Nasal cavity respiratory epithelium epithelial cell of viscerocranial mucosa (primary cell): ENCODE measurements around the gene TRIM63. TPM values are rescaled to one million over a fixed set of nuclear protein-coding genes. Genes with fewer than 3 reads are reported as not detected.

Experiments
- total RNA-seq: library from RNA; depleted of rRNA; stranded (reverse); fragments of >200 nt; gene quantifications from 2 replicates; pipeline ENCODE4 v1.2.3, GENCODE V29; 2014

TRIM63 gene
- 0.07 and 0.68 TPM in 2 replicates for total RNA-seq

DNA sequence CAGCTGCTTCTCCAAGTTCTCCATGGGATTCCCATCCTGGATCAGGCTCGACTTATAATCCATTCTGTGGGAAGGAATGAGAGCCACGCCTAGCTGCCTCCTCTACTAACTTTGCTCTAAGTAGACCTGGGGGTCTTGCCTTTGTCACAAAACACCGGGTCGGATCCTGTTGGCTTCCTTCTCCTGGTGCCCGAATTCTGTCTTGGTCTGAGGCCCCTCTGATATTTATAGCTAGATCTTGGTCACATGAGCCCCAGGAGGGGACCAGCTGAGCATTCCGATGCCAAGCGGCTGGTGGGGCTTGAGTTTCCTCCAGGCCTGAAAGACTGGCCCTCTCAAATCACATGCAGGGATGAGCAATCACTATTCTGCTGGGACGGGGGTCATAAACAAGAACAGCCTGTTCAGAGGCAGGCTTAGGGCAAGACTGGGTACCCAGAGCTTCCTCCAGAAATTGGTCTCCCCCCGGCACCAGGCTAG, at the start of gene TRIM63:
TSS of gene TRIM63 (minus strand) at position 199 of the 480 bp plus-strand sequence. CDS start at position 63, 136 bp downstream.

DNA sequence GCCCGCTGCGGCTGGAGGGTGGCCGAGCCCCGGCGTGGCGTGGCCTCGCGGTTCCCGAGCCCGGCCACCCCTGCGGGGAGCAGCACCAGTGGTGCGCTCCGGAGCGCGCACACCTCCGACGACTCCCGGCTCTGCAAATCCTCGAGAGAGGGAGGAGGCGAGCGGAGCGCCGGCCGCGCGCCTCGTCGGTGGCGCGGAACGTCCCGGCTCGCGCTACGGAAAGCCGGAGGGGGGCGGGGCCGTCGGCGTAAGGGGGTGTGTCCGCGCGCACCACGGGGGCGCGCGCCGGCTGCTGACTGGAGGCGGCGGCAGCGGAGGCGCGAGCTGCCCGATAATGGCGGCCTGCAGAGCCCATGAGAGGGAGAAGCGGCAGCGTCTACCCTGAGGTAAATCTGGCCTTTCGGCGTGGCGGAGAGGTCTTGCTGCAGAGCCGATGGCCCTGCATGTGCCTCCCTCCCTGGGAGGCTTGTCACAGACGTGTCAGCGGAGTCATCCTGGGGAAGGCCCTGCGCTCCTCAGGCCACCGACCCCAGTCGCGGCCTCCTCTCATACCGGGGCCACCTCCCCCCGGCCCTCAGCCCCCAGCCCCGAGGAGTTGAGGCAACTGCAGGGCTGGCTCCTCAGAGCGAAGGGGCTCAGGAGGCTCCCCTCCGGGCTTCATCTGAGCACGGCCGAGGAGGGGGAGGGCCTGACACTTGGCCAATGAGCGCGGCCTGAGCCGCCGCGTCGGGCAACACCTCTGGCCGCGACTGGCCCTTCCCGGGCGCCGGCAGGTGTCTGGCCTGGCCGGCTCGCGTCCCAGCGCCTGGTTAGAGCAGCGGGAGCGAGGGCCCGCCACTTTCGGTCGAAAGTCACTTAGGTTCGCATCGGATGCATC, 44.3 kb upstream of the TRIM63 start, which contains the start of gene PDIK1L:
TSS of gene PDIK1L (plus strand) at position 295 of the 877 bp plus-strand sequence. CDS start 2,485 bp downstream, outside the sequence.

GRCh38 chr1:26045722-26046245, 21.6 kb downstream of the TRIM63 start, which contains the start of gene SLC30A2:
SLC30A2 (minus strand) TSS chr1:26046118; CDS start chr1:26045896, 222 bp downstream.

DNA sequence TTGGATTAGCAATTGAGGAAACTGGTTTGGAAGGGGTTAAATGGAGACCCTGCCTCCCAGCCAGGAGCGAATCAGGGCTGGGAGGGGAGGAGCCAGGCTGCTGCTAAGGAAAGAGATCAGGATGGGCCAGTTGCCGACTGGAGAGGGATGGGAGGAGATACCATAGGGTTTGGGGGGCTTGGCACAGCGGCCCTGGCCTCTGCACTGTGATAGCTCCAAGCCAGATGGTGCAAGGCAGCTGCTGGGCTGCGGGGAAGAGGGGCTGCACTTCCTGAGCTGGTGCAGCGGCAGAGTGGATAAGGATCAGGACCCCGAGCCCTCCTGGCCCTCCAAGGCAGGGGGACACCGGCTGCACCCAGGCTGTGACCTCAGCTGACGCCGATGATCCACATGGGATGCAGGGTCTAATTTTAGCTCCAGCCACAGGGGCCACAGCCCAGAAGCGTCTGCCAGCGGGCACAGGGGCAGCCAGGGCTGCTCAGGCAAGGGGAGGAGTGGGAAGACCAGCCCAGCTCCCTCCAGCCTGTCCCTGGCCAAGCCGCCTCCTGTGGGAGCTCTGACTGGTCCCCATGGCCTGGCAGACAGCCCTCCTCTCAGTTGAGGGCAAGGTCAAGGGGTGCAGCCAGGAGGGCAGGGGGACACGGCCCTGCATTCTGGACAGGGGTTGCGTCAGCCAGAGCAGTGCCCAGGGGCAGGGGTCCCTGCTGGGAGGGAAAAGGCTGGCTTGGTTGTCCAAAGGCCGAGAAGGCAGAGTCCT, 45.6 kb downstream of the TRIM63 start, which contains the start of gene EXTL1:
TSS of gene EXTL1 (plus strand) at position 129 of the 757 bp plus-strand sequence. CDS start 872 bp downstream, outside the sequence.

Other genes with a start within 250 kb of the TRIM63 start
- 29.4 and 31.2 TPM in 2 replicates for gene MTFR1L, start 247.7 kb downstream of the TRIM63 start, total RNA-seq
- 1.4 and 4.8 TPM in 2 replicates for gene AUNIP, start 208.2 kb downstream of the TRIM63 start, total RNA-seq
- 13.3 and 16.1 TPM in 2 replicates for gene PAQR7, start 191.9 kb downstream of the TRIM63 start, total RNA-seq
- gene STMN1, start 161.2 kb downstream of the TRIM63 start, total RNA-seq, result 24.9 and 44.0 TPM in 2 replicates
- gene PAFAH2, start 69.6 kb downstream of the TRIM63 start, total RNA-seq, result 16.4 and 29.3 TPM in 2 replicates
- gene EXTL1, start 45.9 kb downstream of the TRIM63 start, total RNA-seq, result under 0.01 TPM in 1 of 2 replicates, not detected in the other
- gene SLC30A2, start 21.5 kb downstream of the TRIM63 start, total RNA-seq, result under 0.01 and 0.07 TPM in 2 replicates
- 9.0 and 9.2 TPM in 2 replicates for gene PDIK1L, start 44.2 kb upstream of the TRIM63 start, total RNA-seq
- gene FAM110D, start 91.4 kb upstream of the TRIM63 start, total RNA-seq, result not detected in 2 replicates
- gene C1orf232, start 101.3 kb upstream of the TRIM63 start, total RNA-seq, result not detected in 2 replicates
- 31.9 and 105 TPM in 2 replicates for gene ZNF593, start 102.3 kb upstream of the TRIM63 start, total RNA-seq
- not detected in 2 replicates for gene ZNF593OS, start 104.2 kb upstream of the TRIM63 start, total RNA-seq
- 12.3 and 19.6 TPM in 2 replicates for gene CNKSR1, start 109.9 kb upstream of the TRIM63 start, total RNA-seq
- gene CATSPER4, start 123.0 kb upstream of the TRIM63 start, total RNA-seq, result not detected in 2 replicates
- 14.0 and 16.4 TPM in 2 replicates for gene CEP85, start 166.6 kb upstream of the TRIM63 start, total RNA-seq
- gene SH3BGRL3, start 212.5 kb upstream of the TRIM63 start, total RNA-seq, result 26.0 and 26.5 TPM in 2 replicates
- gene UBXN11, start 239.0 kb upstream of the TRIM63 start, total RNA-seq, result 2.1 and 3.7 TPM in 2 replicates